Lower lobe of right lung (tissue), 2 donors: Measurements from ENCODE around the gene RASGRF2. TPM values are rescaled to one million over a fixed set of nuclear protein-coding genes. Genes with fewer than 3 reads are reported as not detected.

Source experiments
- ATAC-seq, 2 donors: fragments of 200-7000 bp; cut with Tn5 transposase; one replicate each; pipeline ENCODE4 v1.9.1; 2020 to 2022; ENCODE audit warnings: mild to moderate bottlenecking in 2 of 2, moderate library complexity in 2 of 2
- DNase-seq: peaks from one replicate; pipeline ENCODE4 v3.0.0-alpha.2; 2020
- H3K27ac ChIP-seq: fragments of 200-600 bp; one replicate; pipeline ENCODE4 v1.8.0; 2022
- H3K27me3 ChIP-seq: fragments of 200-600 bp; one replicate; pipeline ENCODE4 v1.8.0; 2022; ENCODE audit warnings: low read depth
- H3K36me3 ChIP-seq: fragments of 200-600 bp; one replicate; pipeline ENCODE4 v1.8.0; 2022; ENCODE audit warnings: mild to moderate bottlenecking
- H3K4me1 ChIP-seq: fragments of 200-600 bp; one replicate; pipeline ENCODE4 v1.8.0; 2022
- H3K4me3 ChIP-seq: fragments of 200-600 bp; one replicate; pipeline ENCODE4 v1.8.0; 2022; ENCODE audit warnings: mild to moderate bottlenecking
- H3K9me3 ChIP-seq: fragments of 200-600 bp; one replicate; pipeline ENCODE4 v1.8.0; 2022
- intact Hi-C: fragments of 100-400 bp; cut with DNase I; formaldehyde crosslinking; loops from one replicate; pipeline ENCODE4 v1.11.0; 2022
- total RNA-seq: library from RNA; stranded (reverse); fragmentation: NEBNext Ultra II Directional; extraction: Animal tissue kit (Norgen Biotek cat#: 25700); gene quantifications from one replicate; pipeline ENCODE4 v1.2.1, GENCODE V29; 2021
- TF ChIP-seq, protein P1 (sequence below): fragments of 200-600 bp; IDR thresholded peaks from one replicate; pipeline ENCODE4 v1.8.0; 2022; ENCODE audit warnings: antibody characterized with exemption, mild to moderate bottlenecking
- donor health status: DM: no; HTN: yes; CAD: no; lungs with severe emphysema.

RASGRF2 gene
- total RNA-seq, 1 donor from 2014 or later, result 6.7 TPM

DNA sequence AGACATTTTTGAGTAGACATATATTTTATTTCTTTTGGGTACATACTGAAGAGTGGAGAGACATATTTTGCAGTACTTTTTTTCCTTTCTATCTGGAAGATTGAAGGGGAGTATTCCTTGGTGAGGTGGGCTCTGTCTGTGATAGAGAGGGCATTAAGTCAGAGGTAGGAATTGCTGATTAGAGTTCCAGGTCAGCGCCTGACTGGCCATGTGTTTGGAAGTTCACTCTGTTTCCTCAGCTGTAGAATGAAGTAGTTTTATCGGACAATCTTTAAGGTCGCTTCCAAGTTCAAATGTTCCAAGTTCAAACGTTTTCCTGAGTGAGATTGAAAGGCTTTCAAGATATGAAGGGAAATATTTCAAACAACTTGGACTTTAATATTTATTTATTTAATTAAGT is 45.5 kb downstream of the RASGRF2 start:
- H3K36me3 ChIP-seq, result no peaks in the 10 kb centered on the region
- H3K4me1 ChIP-seq, result no peaks in the 10 kb centered on the region
- H3K4me3 ChIP-seq, result no peak overlapping the region
- H3K27ac ChIP-seq, result no peak overlapping the region
- TF ChIP-seq, protein P1, sequence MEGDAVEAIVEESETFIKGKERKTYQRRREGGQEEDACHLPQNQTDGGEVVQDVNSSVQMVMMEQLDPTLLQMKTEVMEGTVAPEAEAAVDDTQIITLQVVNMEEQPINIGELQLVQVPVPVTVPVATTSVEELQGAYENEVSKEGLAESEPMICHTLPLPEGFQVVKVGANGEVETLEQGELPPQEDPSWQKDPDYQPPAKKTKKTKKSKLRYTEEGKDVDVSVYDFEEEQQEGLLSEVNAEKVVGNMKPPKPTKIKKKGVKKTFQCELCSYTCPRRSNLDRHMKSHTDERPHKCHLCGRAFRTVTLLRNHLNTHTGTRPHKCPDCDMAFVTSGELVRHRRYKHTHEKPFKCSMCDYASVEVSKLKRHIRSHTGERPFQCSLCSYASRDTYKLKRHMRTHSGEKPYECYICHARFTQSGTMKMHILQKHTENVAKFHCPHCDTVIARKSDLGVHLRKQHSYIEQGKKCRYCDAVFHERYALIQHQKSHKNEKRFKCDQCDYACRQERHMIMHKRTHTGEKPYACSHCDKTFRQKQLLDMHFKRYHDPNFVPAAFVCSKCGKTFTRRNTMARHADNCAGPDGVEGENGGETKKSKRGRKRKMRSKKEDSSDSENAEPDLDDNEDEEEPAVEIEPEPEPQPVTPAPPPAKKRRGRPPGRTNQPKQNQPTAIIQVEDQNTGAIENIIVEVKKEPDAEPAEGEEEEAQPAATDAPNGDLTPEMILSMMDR, result no peak
- ATAC-seq (no peak), DNase-seq (no peak)
- H3K9me3 ChIP-seq, result no peaks in the 10 kb centered on the region
- no peaks in the 10 kb centered on the region for H3K27me3 ChIP-seq
- intact Hi-C loops, result no loop called here

DNA sequence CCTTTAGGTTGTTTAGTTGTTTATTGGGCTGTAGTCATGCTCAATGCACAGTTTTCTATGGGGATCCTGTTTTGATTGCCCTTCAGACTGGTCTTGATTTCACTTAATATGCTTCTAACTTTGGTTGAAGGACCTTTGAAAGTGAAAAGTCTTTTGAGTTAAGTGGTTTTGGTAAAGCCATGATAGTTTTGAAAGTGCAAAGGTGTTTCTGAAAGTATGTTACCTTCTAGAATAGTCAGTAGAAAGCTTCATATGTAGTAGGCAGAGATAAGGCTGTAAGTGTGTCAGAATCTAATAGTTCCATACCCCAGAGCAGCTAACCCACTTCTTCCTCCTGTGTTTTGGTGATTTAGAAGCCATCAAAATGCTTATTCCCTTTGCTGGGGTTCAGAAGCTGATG is 46.1 kb downstream of the RASGRF2 start:
- Histone ChIP-seq H3K27me3 (no peaks in the 10 kb centered on the region), H3K27ac (no peak overlapping the region), H3K36me3 (no peaks in the 10 kb centered on the region), H3K4me1 (no peaks in the 10 kb centered on the region), H3K4me3 (no peak overlapping the region), H3K9me3 (no peaks in the 10 kb centered on the region)
- TF ChIP-seq, protein P1, result no peak
- ATAC-seq, result no peak
- intact Hi-C loops, result no loop called here
- no peak for DNase-seq

DNA sequence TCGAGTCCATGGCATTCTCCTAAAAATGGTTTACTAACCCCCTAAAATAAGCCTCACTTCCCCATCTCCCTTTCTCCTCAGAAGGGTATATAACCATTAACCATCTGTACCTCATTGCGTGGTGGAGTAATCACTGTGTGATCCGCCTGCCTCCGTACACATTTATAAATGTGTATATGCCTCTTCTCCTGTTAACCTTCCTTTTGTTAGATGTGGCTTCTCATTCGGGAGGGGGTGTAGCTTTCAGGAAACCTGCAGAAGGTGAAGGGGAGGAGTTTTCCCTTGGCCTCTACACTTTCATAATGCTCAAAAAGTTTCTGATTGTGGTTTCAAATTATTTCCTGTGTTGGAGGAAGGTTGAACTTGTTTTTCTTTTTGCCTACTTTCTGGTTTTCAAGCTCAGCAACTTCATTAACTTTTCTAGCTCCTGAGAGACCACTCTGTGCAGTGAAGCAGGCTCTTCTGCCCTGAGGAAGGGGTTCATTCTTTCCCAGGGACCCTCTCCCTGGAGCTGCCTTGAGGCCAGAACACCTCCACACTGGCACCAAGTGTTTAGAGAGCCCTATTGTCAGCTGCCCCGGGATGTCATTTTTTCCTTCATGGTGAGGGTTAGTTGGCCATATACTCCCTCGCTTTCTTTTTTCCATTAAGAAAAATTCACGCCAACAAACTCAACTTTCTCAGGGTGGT is 46.9 kb downstream of the RASGRF2 start:
- Histone ChIP-seq H3K27me3 (no peaks in the 10 kb centered on the region), H3K4me1 (no peaks in the 10 kb centered on the region), H3K27ac (no peak overlapping the region), H3K9me3 (no peaks in the 10 kb centered on the region), H3K4me3 (no peak overlapping the region), H3K36me3 (no peaks in the 10 kb centered on the region)
- DNase-seq, result no peak
- ATAC-seq, result no peak
- TF ChIP-seq, protein P1, result no peak
- intact Hi-C loops, result no loop called here

DNA sequence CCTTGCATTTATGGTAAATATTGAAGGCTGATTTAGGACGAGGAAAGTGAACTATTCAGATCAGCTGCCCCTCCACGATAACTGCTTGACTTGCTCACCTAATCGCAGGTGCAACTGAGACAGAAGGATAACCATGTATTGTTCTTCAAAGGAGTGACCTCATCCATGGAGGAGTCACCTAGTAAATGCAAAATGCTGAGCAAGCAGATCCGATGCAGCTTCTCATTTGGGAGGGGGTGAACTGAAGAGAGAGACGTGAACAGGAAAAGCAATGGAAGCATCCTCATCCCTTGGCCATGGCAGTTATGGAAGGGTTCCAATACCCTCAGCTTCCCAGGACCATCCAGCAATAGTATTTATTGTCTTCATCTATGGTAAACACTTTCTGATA is 47.5 kb downstream of the RASGRF2 start:
- DNase-seq (no peak), ATAC-seq (no peak)
- TF ChIP-seq, protein P1, result no peak
- no peaks in the 10 kb centered on the region for H3K27me3 ChIP-seq
- H3K27ac ChIP-seq, result no peak overlapping the region
- H3K4me3 ChIP-seq, result no peak overlapping the region
- intact Hi-C loops, result no loop called here
- no peaks in the 10 kb centered on the region for H3K4me1 ChIP-seq
- H3K9me3 ChIP-seq, result no peaks in the 10 kb centered on the region
- no peaks in the 10 kb centered on the region for H3K36me3 ChIP-seq

DNA sequence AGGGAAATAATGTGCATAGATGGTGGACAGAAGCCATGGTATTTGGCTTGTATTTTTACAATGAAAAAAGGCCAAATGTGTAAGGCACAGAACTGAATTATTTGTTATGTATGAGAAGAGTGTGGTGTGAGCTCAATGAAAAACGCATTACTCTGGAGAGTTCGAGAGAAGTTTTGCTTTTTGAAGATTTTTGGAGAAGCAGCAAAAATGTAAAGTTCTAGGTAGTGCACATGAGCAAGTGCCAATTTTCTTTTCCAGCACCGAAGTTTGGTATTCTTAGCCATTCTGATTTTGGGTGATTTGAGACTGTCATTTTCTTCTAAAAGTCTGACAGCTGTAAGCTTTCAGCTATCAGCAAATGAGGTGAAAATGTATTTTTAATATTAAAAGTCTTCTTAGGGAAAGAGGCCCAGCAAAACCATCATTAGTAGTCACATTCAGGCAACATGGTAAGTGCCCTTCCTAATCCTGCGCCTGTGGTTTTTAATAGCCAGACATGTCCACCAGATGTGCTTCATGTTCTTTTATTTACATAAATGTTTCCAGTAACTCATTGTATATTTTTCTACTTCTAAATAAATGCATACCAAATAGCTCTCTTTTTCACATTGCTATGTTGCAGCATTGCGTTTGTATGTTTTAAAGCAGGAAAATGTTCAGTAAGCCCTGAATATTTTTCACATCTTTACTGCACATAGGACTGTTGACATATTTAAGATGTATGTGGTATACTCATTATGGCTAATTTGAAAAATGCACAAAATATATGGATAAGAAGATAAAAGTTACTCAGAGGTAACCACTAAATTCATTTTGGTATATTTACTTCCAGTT is 50.4 kb downstream of the RASGRF2 start:
- intact Hi-C loops, result no loop called here
- Histone ChIP-seq H3K36me3 (no peaks in the 10 kb centered on the region), H3K27ac (no peak overlapping the region), H3K9me3 (no peaks in the 10 kb centered on the region), H3K4me1 (no peaks in the 10 kb centered on the region), H3K27me3 (no peaks in the 10 kb centered on the region), H3K4me3 (no peak overlapping the region)
- TF ChIP-seq, protein P1, result no peak
- ATAC-seq, result no peak
- DNase-seq, result no peak
